ENCODE data around the gene VASH2. TPM values are rescaled to one million over a fixed set of nuclear protein-coding genes. Genes with fewer than 3 reads are reported as not detected.

VASH2 gene
- polyA plus RNA-seq, 1 donor from 2014 or later = 65.2 TPM

DNA sequence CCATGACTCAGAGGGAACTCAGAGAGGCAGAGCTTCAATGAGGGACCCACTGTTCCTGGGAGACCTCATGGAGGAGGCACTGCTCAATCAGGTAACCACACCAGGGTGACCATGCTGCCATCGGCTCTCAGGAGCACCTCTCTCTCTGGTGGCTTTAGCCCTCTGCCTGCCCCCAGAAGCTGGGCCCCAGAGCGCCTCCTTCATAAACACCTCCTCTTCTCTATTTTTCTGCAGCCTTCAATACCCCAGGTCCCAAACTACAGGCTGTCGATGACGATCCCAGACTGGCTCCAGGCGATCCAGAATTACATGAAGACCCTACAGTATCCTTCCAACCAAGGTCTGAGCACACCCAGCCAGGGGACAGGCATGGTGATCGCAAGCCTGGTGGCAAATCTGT, 10.6 kb downstream of the VASH2 start:
- Histone ChIP-seq H3K9me3 (ENCODE audit: low read length) (no peaks in the 10 kb centered on the region), H4K20me1 (ENCODE audit: insufficient read depth) (no peaks in the 10 kb centered on the region), H3K36me3 (ENCODE audit: insufficient read depth, low read length) (no peaks in the 10 kb centered on the region), H3F3A (ENCODE audit: insufficient read depth, low read length, poor library complexity, severe bottlenecking) (no peaks in the 10 kb centered on the region), H3K27ac (ENCODE audit: low read length) (no peak overlapping the region), H3K9ac (ENCODE audit: low read length) (no peak overlapping the region), H3K4me3 (ENCODE audit: low read length) (no peak overlapping the region), H3K4me2 (ENCODE audit: low read length) (no peak overlapping the region), H3K79me2 (replicated peaks; ENCODE audit: insufficient read depth, low read length) (no peaks in the 10 kb centered on the region), H2AFZ (ENCODE audit: low read depth, low read length) (no peak overlapping the region), H3K9me2 (ENCODE audit: insufficient read depth, low read length) (no peaks in the 10 kb centered on the region), H3K27me3 (ENCODE audit: insufficient read depth, low read depth, low read length) (no peaks in the 10 kb centered on the region)
- TF ChIP-seq EP300 (conservative IDR thresholded peaks at IDR 0.05; ENCODE audit: poor library complexity, severe bottlenecking) = no peak
- TF ChIP-seq POLR2AphosphoS5 (IDR thresholded peaks at IDR 0.05) = no peak
- no peak for TF ChIP-seq CTCF (IDR thresholded peaks at IDR 0.05; ENCODE audit: poor library complexity, severe bottlenecking)
- TF ChIP-seq SMC3 (conservative IDR thresholded peaks at IDR 0.05; ENCODE audit: poor library complexity) = no peak

GRCh38 chr1:212962509-212962908, 12.2 kb downstream of the VASH2 start:
- no peaks in the 10 kb centered on the region for H4K20me1 ChIP-seq (ENCODE audit: insufficient read depth)
- H3K79me2 ChIP-seq (replicated peaks; ENCODE audit: insufficient read depth, low read length) = no peaks in the 10 kb centered on the region
- H3K4me3 ChIP-seq (ENCODE audit: low read length) = no peak overlapping the region
- no peak for TF ChIP-seq MXI1 (conservative IDR thresholded peaks at IDR 0.05; ENCODE audit: poor library complexity, severe bottlenecking)
- no peak for TF ChIP-seq CTCF (IDR thresholded peaks at IDR 0.05; ENCODE audit: poor library complexity, severe bottlenecking)
- TF ChIP-seq SMC3 (conservative IDR thresholded peaks at IDR 0.05; ENCODE audit: poor library complexity) = no peak
- TF ChIP-seq TAF1 (IDR thresholded peaks at IDR 0.05; ENCODE audit: low read depth) = no peak
- TF ChIP-seq POLR2AphosphoS5 (IDR thresholded peaks at IDR 0.05) = no peak
- TF ChIP-seq EZH2 (IDR thresholded peaks at IDR 0.05; ENCODE audit: borderline replicate concordance, insufficient read depth, low read length, poor library complexity, severe bottlenecking) = no peak
- no peak for TF ChIP-seq EP300 (conservative IDR thresholded peaks at IDR 0.05; ENCODE audit: poor library complexity, severe bottlenecking)
- no peak for TF ChIP-seq RAD21 (conservative IDR thresholded peaks at IDR 0.05)
- TF ChIP-seq, protein P1, sequence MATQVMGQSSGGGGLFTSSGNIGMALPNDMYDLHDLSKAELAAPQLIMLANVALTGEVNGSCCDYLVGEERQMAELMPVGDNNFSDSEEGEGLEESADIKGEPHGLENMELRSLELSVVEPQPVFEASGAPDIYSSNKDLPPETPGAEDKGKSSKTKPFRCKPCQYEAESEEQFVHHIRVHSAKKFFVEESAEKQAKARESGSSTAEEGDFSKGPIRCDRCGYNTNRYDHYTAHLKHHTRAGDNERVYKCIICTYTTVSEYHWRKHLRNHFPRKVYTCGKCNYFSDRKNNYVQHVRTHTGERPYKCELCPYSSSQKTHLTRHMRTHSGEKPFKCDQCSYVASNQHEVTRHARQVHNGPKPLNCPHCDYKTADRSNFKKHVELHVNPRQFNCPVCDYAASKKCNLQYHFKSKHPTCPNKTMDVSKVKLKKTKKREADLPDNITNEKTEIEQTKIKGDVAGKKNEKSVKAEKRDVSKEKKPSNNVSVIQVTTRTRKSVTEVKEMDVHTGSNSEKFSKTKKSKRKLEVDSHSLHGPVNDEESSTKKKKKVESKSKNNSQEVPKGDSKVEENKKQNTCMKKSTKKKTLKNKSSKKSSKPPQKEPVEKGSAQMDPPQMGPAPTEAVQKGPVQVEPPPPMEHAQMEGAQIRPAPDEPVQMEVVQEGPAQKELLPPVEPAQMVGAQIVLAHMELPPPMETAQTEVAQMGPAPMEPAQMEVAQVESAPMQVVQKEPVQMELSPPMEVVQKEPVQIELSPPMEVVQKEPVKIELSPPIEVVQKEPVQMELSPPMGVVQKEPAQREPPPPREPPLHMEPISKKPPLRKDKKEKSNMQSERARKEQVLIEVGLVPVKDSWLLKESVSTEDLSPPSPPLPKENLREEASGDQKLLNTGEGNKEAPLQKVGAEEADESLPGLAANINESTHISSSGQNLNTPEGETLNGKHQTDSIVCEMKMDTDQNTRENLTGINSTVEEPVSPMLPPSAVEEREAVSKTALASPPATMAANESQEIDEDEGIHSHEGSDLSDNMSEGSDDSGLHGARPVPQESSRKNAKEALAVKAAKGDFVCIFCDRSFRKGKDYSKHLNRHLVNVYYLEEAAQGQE (IDR thresholded peaks at IDR 0.05; ENCODE audit: borderline replicate concordance) = no peak
- H3K4me2 ChIP-seq (ENCODE audit: low read length) = no peak overlapping the region
- H3K9ac ChIP-seq (ENCODE audit: low read length) = no peak overlapping the region
- no peaks in the 10 kb centered on the region for H3K9me2 ChIP-seq (ENCODE audit: insufficient read depth, low read length)
- H3K27me3 ChIP-seq (ENCODE audit: insufficient read depth, low read depth, low read length) = no peaks in the 10 kb centered on the region
- H3K9me3 ChIP-seq (ENCODE audit: low read length) = no peaks in the 10 kb centered on the region
- no peaks in the 10 kb centered on the region for H3F3A ChIP-seq (ENCODE audit: insufficient read depth, low read length, poor library complexity, severe bottlenecking)
- no peak overlapping the region for H2AFZ ChIP-seq (ENCODE audit: low read depth, low read length)
- no peak overlapping the region for H3K27ac ChIP-seq (ENCODE audit: low read length)
- no peaks in the 10 kb centered on the region for H3K36me3 ChIP-seq (ENCODE audit: insufficient read depth, low read length)
